ENCODE results near the gene LRFN5.

LRFN5 gene

DNA sequence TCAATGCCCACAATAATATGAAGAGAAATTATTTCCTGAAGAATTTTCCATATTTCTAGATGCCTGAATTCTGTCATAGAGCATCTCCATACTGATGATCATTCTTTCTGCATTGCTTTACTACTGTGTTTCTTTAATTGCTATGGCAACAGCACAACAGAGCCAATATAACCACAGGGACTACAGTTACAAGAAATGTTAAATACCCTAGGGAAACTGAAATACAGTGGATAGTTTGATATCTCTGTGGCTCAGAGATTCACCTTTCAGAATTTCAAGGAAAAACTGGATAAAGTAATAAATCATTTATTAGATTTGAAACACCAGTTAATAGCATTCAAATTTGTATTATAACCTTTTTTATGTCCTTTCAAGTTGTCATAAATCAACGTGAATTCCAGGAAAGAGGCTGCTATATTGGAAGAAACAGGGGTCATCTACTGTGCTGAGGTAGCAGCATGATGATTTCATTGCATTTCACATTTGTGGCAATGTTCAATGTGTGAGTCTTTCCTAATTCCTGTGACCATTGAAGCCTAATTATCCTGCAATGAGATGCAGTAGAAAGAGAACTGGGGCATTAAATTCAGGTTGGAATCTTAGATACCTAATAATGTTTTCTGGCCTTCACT, 267.1 kb downstream of the LRFN5 start:
- Histone ChIP-seq H3K9me3 (ENCODE audit: control insufficient read depth, insufficient read depth, low read depth, low read length) (no peaks in the 10 kb centered on the region), H3K27ac (ENCODE audit: extremely low read depth, low read depth, low read length) (no peak overlapping the region), H3K36me3 (ENCODE audit: control insufficient read depth in 2 of 2, insufficient read depth in 1 of 2, low read length in 2 of 2) (no peaks in the 10 kb centered on the region), H3K4me3 (ENCODE audit: low read depth, low read length) (no peak overlapping the region), H3K4me1 (ENCODE audit: control insufficient read depth, insufficient read depth, low read length) (no peaks in the 10 kb centered on the region)
- POLR2A ChIA-PET: no interaction called here
- TF ChIP-seq ZSCAN30 (tag by site-specific recombination; IDR thresholded peaks at IDR 0.05): no peak
- TF ChIP-seq OVOL3 (tag by site-specific recombination; IDR thresholded peaks at IDR 0.05): no peak
- no peak for TF ChIP-seq ZNF223 (tag by site-specific recombination; IDR thresholded peaks at IDR 0.05)
- no peak for TF ChIP-seq ZNF76 (tag by site-specific recombination; IDR thresholded peaks at IDR 0.05; ENCODE audit: borderline replicate concordance, low read depth)
- no peak for TF ChIP-seq ZNF311 (tag by site-specific recombination; IDR thresholded peaks at IDR 0.05; ENCODE audit: borderline replicate concordance)
- CTCF ChIA-PET: interaction anchor here (0.6 to 0.9 kb wide), 2 partner anchors 25 to 192 kb away, joined by 3 to 4 read pairs; no protein-coding TSS in a partner anchor

DNA sequence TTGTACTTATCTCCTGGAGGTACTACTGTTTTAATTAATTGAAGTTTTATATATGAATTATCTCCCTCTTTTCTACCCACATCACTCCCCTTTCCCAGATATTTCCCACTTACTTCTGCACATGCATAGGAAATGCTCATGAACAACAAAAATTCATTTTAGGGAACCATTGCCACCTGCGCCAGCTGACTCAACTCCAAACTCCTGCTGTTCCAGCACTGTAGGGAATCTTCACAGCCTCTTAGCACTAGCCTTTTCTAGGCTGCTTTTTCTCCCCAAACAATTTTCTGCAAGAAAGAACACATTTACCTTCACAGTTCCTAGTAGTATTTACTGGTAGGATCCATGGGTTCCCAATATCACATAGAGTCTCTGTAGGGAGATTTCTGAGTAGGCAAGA, 268.4 kb downstream of the LRFN5 start:
- no peak overlapping the region for H3K27ac ChIP-seq (ENCODE audit: extremely low read depth, low read depth, low read length)
- no peaks in the 10 kb centered on the region for H3K9me3 ChIP-seq (ENCODE audit: control insufficient read depth, insufficient read depth, low read depth, low read length)
- H3K4me1 ChIP-seq (ENCODE audit: control insufficient read depth, insufficient read depth, low read length): no peaks in the 10 kb centered on the region
- H3K4me3 ChIP-seq (ENCODE audit: low read depth, low read length): no peak overlapping the region
- H3K36me3 ChIP-seq (ENCODE audit: control insufficient read depth in 2 of 2, insufficient read depth in 1 of 2, low read length in 2 of 2): no peaks in the 10 kb centered on the region
- no peak for TF ChIP-seq ZNF311 (tag by site-specific recombination; IDR thresholded peaks at IDR 0.05; ENCODE audit: borderline replicate concordance)
- TF ChIP-seq REST (tag by site-specific recombination; IDR thresholded peaks at IDR 0.05): no peak
- ChIA-PET POLR2A (no interaction called here), CTCF (no interaction called here)

DNA sequence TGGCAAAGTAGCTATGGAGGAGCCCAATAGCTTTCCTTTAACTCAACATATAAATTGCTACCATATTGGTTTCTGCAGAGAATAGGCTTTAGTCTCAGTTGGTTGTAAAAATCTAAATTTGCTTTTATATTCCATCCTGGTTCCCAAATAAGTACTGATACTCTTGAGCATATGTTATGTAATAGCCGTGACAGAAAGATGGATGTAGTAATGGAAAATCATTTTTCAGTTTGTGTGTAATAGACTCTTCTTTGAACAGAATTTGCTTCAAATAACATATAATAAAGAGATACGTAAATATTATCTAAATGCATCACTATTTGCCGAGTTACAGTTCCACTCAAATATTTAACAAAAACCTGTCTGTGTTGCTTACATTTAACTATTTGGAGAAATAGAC, 271.6 kb downstream of the LRFN5 start:
- no peaks in the 10 kb centered on the region for H3K9me3 ChIP-seq (ENCODE audit: control insufficient read depth, insufficient read depth, low read depth, low read length)
- no peaks in the 10 kb centered on the region for H3K36me3 ChIP-seq (ENCODE audit: control insufficient read depth in 2 of 2, insufficient read depth in 1 of 2, low read length in 2 of 2)
- POLR2A ChIA-PET: no interaction called here
- no peak for TF ChIP-seq ZNF777 (tag by site-specific recombination; IDR thresholded peaks at IDR 0.05; ENCODE audit: borderline replicate concordance)
- TF ChIP-seq, protein P1, sequence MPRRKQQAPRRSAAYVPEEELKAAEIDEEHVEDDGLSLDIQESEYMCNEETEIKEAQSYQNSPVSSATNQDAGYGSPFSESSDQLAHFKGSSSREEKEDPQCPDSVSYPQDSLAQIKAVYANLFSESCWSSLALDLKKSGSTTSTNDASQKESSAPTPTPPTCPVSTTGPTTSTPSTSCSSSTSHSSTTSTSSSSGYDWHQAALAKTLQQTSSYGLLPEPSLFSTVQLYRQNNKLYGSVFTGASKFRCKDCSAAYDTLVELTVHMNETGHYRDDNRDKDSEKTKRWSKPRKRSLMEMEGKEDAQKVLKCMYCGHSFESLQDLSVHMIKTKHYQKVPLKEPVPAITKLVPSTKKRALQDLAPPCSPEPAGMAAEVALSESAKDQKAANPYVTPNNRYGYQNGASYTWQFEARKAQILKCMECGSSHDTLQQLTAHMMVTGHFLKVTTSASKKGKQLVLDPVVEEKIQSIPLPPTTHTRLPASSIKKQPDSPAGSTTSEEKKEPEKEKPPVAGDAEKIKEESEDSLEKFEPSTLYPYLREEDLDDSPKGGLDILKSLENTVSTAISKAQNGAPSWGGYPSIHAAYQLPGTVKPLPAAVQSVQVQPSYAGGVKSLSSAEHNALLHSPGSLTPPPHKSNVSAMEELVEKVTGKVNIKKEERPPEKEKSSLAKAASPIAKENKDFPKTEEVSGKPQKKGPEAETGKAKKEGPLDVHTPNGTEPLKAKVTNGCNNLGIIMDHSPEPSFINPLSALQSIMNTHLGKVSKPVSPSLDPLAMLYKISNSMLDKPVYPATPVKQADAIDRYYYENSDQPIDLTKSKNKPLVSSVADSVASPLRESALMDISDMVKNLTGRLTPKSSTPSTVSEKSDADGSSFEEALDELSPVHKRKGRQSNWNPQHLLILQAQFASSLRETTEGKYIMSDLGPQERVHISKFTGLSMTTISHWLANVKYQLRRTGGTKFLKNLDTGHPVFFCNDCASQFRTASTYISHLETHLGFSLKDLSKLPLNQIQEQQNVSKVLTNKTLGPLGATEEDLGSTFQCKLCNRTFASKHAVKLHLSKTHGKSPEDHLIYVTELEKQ (tag by site-specific recombination; IDR thresholded peaks at IDR 0.05; ENCODE audit: borderline replicate concordance): no peak
- TF ChIP-seq ZNF169 (tag by site-specific recombination; IDR thresholded peaks at IDR 0.05): no peak
- TF ChIP-seq GLI4 (tag by site-specific recombination; IDR thresholded peaks at IDR 0.05): no peak
- TF ChIP-seq, protein P2, sequence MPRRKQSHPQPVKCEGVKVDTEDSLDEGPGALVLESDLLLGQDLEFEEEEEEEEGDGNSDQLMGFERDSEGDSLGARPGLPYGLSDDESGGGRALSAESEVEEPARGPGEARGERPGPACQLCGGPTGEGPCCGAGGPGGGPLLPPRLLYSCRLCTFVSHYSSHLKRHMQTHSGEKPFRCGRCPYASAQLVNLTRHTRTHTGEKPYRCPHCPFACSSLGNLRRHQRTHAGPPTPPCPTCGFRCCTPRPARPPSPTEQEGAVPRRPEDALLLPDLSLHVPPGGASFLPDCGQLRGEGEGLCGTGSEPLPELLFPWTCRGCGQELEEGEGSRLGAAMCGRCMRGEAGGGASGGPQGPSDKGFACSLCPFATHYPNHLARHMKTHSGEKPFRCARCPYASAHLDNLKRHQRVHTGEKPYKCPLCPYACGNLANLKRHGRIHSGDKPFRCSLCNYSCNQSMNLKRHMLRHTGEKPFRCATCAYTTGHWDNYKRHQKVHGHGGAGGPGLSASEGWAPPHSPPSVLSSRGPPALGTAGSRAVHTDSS (tag by site-specific recombination; IDR thresholded peaks at IDR 0.05): no peak
- no peak for TF ChIP-seq GFI1B (tag by site-specific recombination; IDR thresholded peaks at IDR 0.05)
- no peak for TF ChIP-seq HOXD13 (CRISPR knock-in tag; IDR thresholded peaks at IDR 0.05; ENCODE audit: borderline replicate concordance)
- no peak for TF ChIP-seq ZNF600 (tag by site-specific recombination; IDR thresholded peaks at IDR 0.05)
- no peak for TF ChIP-seq ZNF112 (tag by site-specific recombination; IDR thresholded peaks at IDR 0.05)
- TF ChIP-seq ZNF747 (tag by site-specific recombination; IDR thresholded peaks at IDR 0.05): no peak
- TF ChIP-seq PRDM1 (tag by site-specific recombination; IDR thresholded peaks at IDR 0.05): no peak
- no peak for TF ChIP-seq OSR2 (tag by site-specific recombination; IDR thresholded peaks at IDR 0.05)
- no peak for TF ChIP-seq ZBTB48 (tag by site-specific recombination; IDR thresholded peaks at IDR 0.05)
- no peak for TF ChIP-seq ZNF37A (tag by site-specific recombination; IDR thresholded peaks at IDR 0.05)
- TF ChIP-seq ZNF2 (tag by site-specific recombination; IDR thresholded peaks at IDR 0.05): no peak
- no peak for TF ChIP-seq ZNF776 (tag by site-specific recombination; IDR thresholded peaks at IDR 0.05; ENCODE audit: borderline replicate concordance)
- TF ChIP-seq MYNN (tag by site-specific recombination; IDR thresholded peaks at IDR 0.05; ENCODE audit: borderline replicate concordance): no peak
- TF ChIP-seq BCL11A (tag by site-specific recombination; IDR thresholded peaks at IDR 0.05; ENCODE audit: low read depth): no peak
- TF ChIP-seq SCRT2 (tag by site-specific recombination; IDR thresholded peaks at IDR 0.05): no peak
- H3K4me3 ChIP-seq (ENCODE audit: low read depth, low read length): no peak overlapping the region
- CTCF ChIA-PET: no interaction called here
- no peaks in the 10 kb centered on the region for H3K4me1 ChIP-seq (ENCODE audit: control insufficient read depth, insufficient read depth, low read length)
- H3K27ac ChIP-seq (ENCODE audit: extremely low read depth, low read depth, low read length): no peak overlapping the region

Measured in HEK293 (cell line).